GOT3 (cell line): Measurements from ENCODE around the gene IQSEC1.

Experiments
- DNase-seq: peaks from one replicate; lab custom pipeline; 2025; ENCODE audit warnings: mixed read lengths; lab: John Stamatoyannopoulos, UW

Gene IQSEC1

DNA sequence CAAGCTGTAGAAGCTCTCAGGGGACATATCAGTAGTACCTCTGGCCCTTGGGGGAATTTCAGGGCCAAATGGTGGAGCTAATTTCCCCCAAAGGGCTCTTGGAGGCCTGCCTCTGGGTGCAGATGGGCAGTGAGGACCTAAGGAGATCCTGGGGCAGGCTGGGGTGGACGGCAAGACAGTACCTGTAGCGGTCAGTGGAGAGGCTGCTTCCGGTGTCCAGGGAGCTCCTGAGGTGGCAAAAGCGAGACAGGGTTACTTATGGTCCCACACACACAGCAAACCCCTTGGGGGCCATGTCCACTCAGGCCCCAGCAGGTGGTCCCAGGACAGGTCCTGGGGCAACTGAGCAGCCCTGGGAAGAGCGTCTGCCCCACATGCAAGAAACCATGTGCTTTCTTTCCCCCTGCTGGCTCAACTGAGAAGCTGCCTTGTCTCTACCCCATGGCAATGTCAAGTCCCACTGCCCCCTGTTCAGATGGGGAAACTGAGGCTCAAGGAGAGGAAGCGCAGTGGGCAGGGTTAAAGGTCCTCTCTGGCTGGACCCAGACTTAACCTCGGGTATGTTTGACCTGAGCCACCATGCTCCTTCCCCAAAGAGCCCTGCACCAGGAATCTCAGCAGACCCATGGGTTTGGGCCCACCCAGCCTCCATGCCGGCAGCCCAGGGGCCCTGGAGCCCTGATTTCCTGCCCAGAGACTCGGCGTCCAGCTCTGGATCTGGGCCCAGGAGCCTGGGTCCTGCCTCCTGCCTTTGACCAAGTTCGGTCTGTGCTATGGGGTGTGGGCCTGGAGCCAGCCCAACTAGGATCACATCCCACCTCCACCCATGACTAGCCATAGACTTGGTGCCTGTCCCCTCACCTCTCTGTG lies 25.7 kb downstream of the IQSEC1 start:
- no peak for DNase-seq

- DNase-seq: no peak
These were observed 26.5 kb downstream of the IQSEC1 start for GRCh38 chr3:13046569-13047274.

DNA sequence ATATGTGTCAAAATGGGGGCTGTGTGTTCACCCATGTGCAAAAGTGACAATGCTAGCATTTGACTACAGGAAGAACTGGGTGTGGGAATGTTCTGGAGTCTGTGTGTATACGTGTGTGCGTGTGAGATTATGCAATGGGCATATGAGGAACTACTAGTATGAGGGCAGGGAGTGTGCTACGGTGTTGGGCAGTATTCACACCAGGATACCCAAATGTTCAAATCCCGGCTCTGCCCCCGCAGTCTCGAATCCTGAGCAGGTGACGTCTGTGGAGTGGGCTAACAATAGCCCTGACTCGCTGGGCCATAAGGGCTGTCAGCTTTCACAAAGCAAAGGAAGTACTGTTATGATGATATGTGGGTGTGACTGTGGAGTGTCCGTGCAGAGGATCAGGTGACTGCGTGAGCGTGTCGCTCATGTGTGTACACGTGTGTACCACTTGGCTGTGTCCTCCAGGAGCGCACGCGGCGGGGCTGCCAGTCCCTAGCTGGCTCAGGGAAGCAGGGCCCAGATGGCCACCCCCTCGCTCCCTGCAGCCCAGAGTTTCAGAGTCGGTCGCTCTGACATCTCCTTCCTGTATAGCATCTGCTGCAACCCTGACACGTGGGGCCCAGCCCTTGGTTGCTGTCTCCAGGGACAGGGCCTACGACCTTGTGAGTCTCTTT lies 27.2 kb downstream of the IQSEC1 start:
- DNase-seq: no peak

- DNase-seq: no peak
These were observed 27.9 kb downstream of the IQSEC1 start for GRCh38 chr3:13045241-13045903.

GRCh38 chr3:13044496-13045240 lies 28.6 kb downstream of the IQSEC1 start:
- no peak for DNase-seq

DNA sequence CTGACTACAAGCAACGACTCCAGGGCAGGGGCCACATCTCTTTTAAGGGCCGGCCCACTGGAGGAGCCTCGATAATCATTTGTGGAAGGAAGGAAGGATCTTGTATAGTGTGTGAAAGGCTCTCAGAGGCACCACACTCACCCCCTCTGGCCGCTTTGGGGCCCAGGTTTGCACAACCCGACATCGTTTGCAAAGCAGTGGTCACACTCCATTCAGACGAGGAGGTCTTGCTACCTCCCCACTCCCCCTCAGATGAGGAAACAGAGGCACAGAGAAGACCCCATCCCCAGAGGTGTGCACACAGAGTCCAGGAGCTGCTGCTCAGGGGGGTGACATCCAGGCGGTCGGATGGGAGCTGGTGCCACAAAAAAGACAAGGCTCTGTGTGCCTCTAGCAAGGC lies 29.6 kb downstream of the IQSEC1 start:
- no peak for DNase-seq

- DNase-seq: no peak
These were observed 30.4 kb downstream of the IQSEC1 start for GRCh38 chr3:13042715-13043271.

GRCh38 chr3:13042127-13042701 lies 31.0 kb downstream of the IQSEC1 start:
- DNase-seq: no peak

- DNase-seq: no peak
These were observed 32.0 kb downstream of the IQSEC1 start for GRCh38 chr3:13041113-13041776.

DNA sequence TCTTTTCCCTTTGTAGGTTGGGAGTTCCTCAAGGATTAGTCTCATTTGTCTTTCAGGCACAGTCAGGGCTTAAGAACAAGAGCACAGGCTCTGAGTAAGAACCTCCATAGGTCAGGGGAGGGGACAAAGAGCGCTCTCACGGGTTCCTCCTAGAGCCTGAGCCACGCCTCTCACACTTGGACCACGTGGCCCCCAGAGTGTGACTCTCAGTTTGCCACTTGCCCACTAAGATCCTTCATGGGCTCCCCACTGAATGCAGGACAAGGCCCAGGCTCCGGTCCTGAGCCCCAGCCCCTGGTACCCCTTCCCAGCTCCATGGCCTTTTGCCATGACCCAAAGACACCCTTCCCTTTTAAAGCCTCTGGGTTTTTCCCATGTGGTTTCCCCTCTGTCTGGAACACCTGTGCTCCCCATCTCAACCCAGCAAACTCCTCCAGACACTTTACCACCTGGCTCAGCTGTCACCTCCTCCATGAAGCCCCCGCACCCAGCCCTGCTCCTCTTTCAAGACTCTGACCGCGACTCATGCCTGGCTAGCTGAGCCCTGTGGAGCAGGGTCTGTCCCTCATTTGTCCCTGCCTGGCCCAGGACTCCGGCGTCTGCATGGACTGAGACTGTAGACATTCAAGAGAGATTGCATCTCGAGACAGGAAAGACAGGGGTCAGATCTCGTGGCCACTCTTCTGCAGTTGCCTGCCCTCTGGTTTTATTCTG lies 32.7 kb downstream of the IQSEC1 start:
- DNase-seq: no peak

GRCh38 chr3:13039213-13039896 lies 33.9 kb downstream of the IQSEC1 start:
- DNase-seq: no peak

- DNase-seq: no peak
These were observed 35.6 kb downstream of the IQSEC1 start for GRCh38 chr3:13037458-13038117.

GRCh38 chr3:13034861-13035260 lies 38.4 kb downstream of the IQSEC1 start:
- no peak for DNase-seq

- DNase-seq: no peak
These were observed 39.0 kb downstream of the IQSEC1 start for GRCh38 chr3:13034109-13034800.

DNA sequence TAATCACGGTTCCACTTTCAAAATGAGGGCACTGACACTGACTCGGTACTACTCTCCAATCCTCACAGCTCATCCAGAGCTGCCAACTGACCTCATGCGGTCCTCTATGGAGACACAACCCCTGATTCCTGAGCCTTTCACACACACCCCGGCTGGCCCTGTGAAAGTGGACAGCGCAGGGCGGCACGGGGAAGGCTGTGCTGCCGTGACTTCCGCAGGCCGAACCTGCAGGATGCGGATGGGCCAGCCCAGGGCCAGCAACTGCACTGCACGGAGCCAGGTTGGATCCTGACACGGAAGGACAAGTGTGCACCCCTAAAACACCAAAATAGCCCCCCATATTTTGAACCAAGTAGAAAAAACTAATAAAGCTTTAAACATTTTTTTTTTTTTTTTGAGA lies 41.0 kb downstream of the IQSEC1 start:
- no peak for DNase-seq

DNA sequence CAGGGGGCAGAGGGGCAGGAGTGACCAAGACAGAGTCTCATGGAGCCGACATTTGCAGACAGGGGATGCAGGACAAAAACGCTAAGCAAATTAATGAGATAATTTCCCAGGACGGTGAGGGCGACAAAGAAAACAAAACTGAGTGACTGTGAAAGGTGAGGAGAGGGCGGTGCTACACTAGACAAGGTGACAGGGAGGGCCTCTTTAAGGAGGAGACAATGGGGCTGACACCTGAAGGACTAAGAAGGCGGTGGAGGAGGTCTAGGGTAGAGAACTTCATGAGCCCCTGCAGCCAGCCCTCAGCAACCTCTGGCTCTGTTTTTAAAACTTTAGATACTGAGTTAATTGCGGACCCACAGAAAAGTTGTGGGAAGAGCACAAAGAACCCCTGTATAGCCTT lies 41.6 kb downstream of the IQSEC1 start:
- DNase-seq: no peak

DNA sequence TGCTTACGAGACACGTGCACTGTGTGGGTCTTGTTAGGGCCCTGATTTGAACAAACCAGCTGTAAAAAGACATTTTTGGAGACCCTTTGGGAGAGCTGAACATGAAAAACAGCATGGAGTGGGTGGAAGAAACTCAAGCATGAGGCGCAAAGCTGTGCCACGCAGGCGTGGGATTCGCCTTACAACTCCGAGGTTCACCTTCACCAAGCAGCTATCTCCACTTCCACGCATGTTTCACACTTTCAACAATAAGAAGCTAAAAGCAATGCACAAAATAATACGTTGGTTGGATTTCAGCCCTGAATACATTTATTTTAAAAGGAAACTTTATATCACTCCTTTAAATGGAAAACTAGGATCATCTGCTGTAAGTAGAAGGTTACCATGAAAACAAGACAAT lies 42.5 kb downstream of the IQSEC1 start:
- no peak for DNase-seq
